Measurements from ENCODE around the gene USP53.
A peak's percentile ranks its signal among the peaks of the same experiment; 100 is the strongest.
"Not testable (repeated sequence)": the region's sequence is repeated elsewhere in the genome, so short reads cannot be mapped to it uniquely, and the experiment has no call there.

USP53 gene

GRCh38 chr4:119228406-119228805 is 15.9 kb downstream of the USP53 start:
- no peak for DNase-seq (ENCODE audit: low spot score)

DNA sequence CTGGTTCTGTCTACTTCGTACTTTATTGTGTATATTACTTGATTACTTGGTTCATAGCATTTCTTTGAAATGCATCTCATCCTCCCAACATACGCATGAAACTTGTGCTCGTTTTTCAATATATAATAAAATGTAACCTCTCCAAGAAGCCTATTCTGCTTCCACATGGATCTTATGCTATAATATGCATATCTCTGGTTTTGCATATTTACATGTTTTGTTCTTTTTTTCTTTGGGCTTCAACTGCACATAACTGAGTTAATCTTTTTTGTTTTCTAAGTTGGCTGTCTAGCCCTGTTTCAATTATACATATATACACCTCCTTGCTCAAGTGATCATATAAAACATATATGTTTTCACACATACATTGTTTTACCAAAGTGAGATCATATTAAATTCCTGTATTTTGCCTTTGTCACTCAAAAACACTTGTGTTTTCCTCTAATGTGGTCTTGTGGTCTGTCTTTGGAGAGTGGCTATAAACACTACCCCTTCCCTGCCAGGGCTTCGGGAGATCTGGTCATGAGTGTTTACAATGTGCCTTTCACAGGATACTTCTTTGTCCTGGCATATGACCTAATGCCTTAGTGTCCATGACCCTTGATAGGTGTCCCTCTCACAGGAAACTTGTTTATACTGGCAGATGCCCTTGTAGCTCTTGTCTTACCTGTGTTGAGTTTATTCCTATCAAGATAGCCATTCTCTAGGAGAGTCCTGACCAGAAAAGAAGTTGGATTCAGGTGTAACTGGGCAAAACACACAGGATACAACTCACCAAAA is 17.6 kb downstream of the USP53 start:
- no peak for DNase-seq (ENCODE audit: low spot score)

- DNase-seq (ENCODE audit: low spot score): no peak
Observed at GRCh38 chr4:119231491-119231890, 19.0 kb downstream of the USP53 start.

DNA sequence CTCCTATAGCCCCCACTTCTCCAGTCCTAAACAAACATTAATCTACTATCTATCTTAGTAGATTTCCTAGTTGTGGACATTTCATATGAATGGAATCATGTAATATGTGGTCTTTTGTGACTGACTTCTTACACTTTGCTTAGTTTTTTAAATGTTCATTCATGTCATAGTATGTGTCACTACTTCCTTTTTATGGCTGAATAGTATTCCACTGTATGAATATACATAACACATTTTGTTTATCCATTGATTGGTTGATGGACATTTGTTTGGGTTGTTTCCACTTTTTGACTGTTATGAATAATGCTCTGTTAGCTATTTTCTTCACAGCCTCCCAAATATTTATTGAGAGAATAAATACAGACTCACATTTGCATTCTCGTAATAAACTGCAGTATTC is 19.8 kb downstream of the USP53 start:
- no peak for DNase-seq (ENCODE audit: low spot score)

DNA sequence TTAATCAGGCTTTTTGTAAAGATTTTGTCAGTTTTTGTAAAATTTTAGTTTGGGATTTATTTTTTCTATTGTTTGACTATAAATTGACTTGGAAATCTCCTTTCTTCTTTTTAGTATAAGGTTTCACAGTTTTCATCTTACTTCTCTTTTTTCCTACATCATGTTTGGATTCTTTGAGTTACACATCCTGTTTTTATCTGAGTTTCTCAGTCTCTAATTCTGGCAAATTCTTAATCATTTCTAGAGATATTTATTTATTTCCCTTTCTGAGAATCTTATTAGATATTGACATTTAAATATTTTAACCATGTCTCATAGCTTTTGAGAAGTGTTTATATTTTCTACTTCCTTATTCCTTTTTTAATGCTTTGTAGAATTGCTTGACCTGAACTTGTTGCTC is 20.7 kb downstream of the USP53 start:
- DNase-seq (ENCODE audit: low spot score): no peak

GRCh38 chr4:119233750-119234149 is 21.2 kb downstream of the USP53 start:
- DNase-seq (ENCODE audit: low spot score): no peak

DNA sequence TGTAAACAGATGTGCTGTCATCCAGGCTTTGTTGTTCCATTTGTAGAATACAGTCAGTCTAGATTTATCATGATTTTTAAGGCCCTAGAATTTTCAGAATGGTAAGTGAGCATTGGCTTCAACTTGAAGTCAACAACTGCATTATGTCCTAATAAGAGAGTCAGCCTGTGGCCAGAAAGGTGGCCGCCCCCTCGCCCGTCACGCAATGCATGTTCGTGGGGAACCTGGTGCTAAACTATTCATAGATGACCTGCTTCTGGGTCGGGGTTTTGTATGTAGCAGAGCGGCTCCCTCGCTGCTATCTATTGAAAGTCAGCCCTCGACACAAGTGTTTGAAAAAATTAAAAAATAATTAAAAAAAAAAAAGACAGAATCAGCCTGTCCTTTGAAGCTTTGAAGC is 24.7 kb downstream of the USP53 start:
- no peak for DNase-seq (ENCODE audit: low spot score)

DNA sequence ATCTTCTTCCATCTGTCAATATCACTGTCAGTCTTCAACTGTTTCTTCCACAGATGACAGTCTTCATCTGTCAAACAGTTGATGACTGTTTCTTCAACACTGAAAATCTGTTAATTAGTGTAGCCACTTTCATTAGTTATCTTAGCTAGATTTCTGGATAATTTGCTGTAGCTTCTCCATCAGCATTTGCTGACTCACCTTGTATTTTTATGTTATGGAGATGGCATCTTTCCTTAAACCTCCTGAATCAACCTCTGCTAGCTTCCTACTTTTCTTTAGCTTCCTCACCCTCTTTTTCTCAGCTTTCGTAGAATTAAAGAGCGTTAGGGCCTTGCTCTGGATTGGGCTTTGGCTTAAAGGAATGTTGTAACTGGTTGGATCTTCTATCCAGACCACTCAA is 25.1 kb downstream of the USP53 start:
- no peak for DNase-seq (ENCODE audit: low spot score)

GRCh38 chr4:119238068-119238722 is 25.7 kb downstream of the USP53 start:
- DNase-seq (ENCODE audit: low spot score): no peak

- DNase-seq (ENCODE audit: low spot score): no peak
Observed at GRCh38 chr4:119240128-119240527, 27.6 kb downstream of the USP53 start.

DNA sequence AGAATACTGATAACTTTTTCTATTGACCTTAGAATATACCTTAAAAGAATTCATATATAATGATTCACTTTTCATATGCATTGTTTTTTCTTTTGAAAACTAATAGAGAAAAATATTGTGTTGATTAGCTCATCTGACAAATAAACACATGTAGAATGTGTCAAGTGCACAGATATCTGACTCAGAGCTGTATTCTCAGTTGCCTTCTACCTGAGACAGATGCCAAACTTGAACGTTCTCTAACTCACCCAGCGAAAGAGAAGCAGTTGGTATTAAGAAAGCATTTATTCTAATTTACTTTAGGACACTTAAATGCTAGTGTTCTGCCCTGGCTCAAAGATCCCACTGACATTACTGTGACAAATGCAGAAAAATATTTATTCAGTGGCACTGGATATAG is 28.1 kb downstream of the USP53 start:
- DNase-seq (ENCODE audit: low spot score): no peak

- DNase-seq (ENCODE audit: low spot score): no peak
Observed at GRCh38 chr4:119242417-119242816, 29.9 kb downstream of the USP53 start.

DNA sequence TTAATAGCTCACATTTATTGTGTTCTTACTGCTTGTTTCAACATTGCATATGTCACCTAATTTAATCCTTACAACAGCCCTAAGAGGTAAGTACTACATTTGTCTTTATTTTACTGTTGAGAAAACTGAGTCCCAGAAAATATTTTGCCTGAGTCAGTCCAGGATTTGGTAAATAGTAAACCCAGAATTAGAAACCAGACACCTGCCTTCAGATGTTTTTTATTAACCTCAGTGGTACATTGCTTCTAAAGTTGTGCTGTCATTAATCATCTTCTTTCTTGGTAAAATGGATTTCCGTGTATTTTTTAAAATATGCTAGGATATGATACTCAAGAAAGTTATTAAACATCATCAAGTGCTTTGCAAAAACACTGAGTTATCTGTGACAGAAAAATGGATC is 31.4 kb downstream of the USP53 start:
- no peak for DNase-seq (ENCODE audit: low spot score)

- DNase-seq (ENCODE audit: low spot score): no peak
Observed at GRCh38 chr4:119244344-119244743, 31.8 kb downstream of the USP53 start.

DNA sequence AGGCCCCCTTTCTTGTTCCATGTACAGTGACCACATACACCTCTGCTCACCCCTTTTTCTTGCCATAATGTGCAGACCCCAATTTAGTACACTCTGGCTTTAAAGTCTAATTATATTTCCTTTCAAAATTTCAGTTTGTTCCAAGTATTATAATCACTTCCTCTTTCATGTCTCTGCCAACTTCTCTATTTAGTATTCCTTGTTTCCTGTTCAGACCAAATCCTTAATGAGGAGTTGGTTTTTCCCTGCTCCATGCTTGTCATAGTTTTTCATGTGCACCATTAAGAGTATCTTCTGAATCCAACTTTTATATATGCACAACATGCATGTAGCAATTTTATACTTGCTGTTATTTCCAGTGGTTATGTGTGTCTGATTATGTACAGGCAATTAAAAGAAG is 32.3 kb downstream of the USP53 start:
- no peak for DNase-seq (ENCODE audit: low spot score)

DNA sequence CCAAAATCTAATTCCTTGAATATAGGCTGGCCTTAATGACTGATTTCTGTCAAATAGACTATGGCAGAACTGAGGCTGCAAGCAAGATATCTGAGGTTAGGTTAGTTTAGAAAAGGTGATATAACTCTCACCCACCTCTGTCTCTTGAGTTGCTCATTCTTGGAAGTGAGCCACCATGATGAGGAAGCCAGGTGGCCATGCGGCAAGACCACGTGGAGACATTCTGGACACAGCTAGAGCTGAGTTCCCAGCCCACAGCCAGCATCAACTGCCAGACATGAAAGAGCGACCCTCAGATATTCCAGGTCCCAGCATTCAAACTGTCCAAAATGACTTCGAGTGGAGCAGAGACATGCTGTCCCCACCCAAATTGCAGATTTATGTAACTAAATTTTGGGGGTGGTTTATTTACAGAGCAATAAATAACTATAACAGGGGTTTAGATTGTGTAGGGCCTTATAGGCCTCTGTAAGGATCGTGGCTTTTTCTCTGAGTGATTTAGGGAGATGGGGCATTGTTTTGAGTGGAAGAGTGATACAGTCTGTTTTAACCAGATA is 33.7 kb downstream of the USP53 start:
- DNase-seq (ENCODE audit: low spot score): no peak

- DNase-seq (ENCODE audit: low spot score): not testable (repeated sequence)
Observed at GRCh38 chr4:119251037-119251436, 38.5 kb downstream of the USP53 start.

GRCh38 chr4:119255223-119255622 is 42.7 kb downstream of the USP53 start:
- not testable (repeated sequence) for DNase-seq (ENCODE audit: low spot score)

DNA sequence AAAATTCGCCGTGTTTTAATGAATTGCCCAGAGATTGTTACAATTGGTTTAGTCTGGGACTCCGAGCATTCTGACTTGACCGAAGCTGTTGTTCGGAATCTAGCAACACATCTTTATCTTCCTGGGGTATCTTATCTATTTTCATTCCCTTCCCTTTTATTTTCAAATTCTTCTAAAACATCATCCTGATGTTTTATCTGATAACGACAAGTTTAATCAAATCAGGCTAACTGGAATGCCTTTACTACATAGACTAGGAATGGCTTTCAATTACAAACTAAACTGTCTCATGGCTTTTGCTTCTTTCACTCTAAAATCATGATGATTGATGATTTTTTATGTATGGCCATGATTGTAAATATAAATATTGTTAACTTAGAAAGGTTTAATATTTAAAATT is 48.0 kb downstream of the USP53 start:
- DNase-seq (ENCODE audit: low spot score): no peak

- peak; percentile 31 for DNase-seq (ENCODE audit: low spot score)
Observed at GRCh38 chr4:119261986-119262385, 49.5 kb downstream of the USP53 start.

DNA sequence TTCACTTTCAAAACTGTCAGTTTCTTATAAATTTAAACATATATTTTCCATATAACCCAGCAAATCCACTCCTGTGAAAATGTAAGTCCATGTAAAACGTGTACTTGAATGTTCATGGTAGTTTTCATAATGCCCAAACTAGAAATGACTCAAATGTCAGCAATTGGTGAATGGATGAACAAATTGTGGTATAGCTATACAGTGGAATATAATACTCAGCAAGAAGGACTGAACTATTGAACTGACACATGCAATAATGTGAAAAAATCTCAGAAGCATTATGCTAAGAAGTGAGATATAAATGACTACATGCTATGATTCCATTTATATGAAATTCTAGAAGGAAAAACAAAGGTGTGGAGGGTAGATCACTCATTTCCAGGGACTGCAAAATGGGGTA is 52.2 kb downstream of the USP53 start:
- no peak for DNase-seq (ENCODE audit: low spot score)

- no peak for DNase-seq (ENCODE audit: low spot score)
Observed at GRCh38 chr4:119266153-119266552, 53.6 kb downstream of the USP53 start.

GRCh38 chr4:119268466-119268865 is 56.0 kb downstream of the USP53 start:
- DNase-seq (ENCODE audit: low spot score): no peak

All from hepatic stellate cell (primary cell).